K562 (cell line): ENCODE results near the gene WFDC6. TPM values are rescaled to one million over a fixed set of nuclear protein-coding genes. Genes with fewer than 3 reads are reported as not detected.
A peak's percentile ranks its signal among the peaks of the same experiment; 100 is the strongest.

Experiments used
- CAMTA2 ChIP-seq: fragments of 250-450 bp; sonication (Bioruptor Pico); conservative IDR thresholded peaks from 2 replicates; pipeline ENCODE4 v1.5.1; 2022
- DIDO1 ChIP-seq: fragments of 450-650 bp; IDR thresholded peaks from 2 replicates; pipeline ENCODE4 v1.6.1; 2016; ENCODE audit warnings: low read depth, missing biosample characterization, missing genetic modification characterization
- DNMT1 ChIP-seq: fragments of 450-650 bp; IDR thresholded peaks from 2 replicates; pipeline ENCODE4 v1.6.1; 2016; ENCODE audit warnings: antibody characterized with exemption, mild to moderate bottlenecking
- HIVEP1 ChIP-seq: fragments of 250-450 bp; sonication (Bioruptor Pico); IDR thresholded peaks from 2 replicates; pipeline ENCODE4 v1.4.0; 2020; ENCODE audit warnings: mild to moderate bottlenecking
- MLX ChIP-seq, 2 experiments: fragments of 450-650 bp in 1 of 2; sonication (generic) in 1 of 2; formaldehyde crosslinking; conservative IDR thresholded peaks; 2 replicates each; pipeline versions ENCODE4 v1.4.0 to v1.8.1; 2020 to 2022; ENCODE audit warnings: mild to moderate bottlenecking in 1 of 2, missing genetic modification reagents in 1 of 2
- NCOA1 ChIP-seq: fragments of 450-650 bp; IDR thresholded peaks from 2 replicates; pipeline ENCODE4 v1.6.1; 2016; ENCODE audit warnings: low read depth
- TEAD2 ChIP-seq: fragments of 450-650 bp; IDR thresholded peaks from 2 replicates; pipeline ENCODE4 v1.6.1; 2016; ENCODE audit warnings: missing genetic modification characterization, control low read depth, missing compliant biosample characterization
- ZNF197 ChIP-seq: fragments of 200-800 bp; sonication (Bioruptor generic); IDR thresholded peaks from 2 replicates; pipeline ENCODE4 v1.6.1; 2016; ENCODE audit warnings: low read depth, missing genetic modification characterization, missing compliant biosample characterization
- ZNF512 ChIP-seq: IDR thresholded peaks from 2 replicates; pipeline ENCODE4 v1.6.1; 2016; ENCODE audit warnings: missing genetic modification characterization, missing compliant biosample characterization
- ZNF561 ChIP-seq: fragments of 450-650 bp; formaldehyde crosslinking; conservative IDR thresholded peaks from 2 replicates; pipeline ENCODE4 v1.4.0; 2020; ENCODE audit warnings: mild to moderate bottlenecking, moderate library complexity
- ZNF695 ChIP-seq: fragments of 450-650 bp; formaldehyde crosslinking; IDR thresholded peaks from 2 replicates; pipeline ENCODE4 v1.4.0; 2020; ENCODE audit warnings: mild to moderate bottlenecking, moderate library complexity
- polyA plus RNA-seq, 8 experiments: library from polyadenylated mRNA; depleted of rRNA in 4 of 8; stranded (reverse) in 5 of 8; unstranded in 3 of 8; fragments of >200 nt; fragmentation: Nextera tagmentation in 2 of 8; fragmentation: Illumina TruSeq in 1 of 8; extraction: Ambion mirVana in 2 of 8; extraction: Trizol in 1 of 8; gene quantifications; 2 replicates each; pipeline versions ENCODE4 v1.2.1 to v1.2.3, GENCODE V29; 2011 to 2014; ENCODE audit warnings: inconsistent platforms in 1 of 8, missing spikeins in 1 of 8
- total RNA-seq, 7 experiments: library from RNA; depleted of rRNA in 6 of 7; stranded (reverse); fragments of >200 nt in 6 of 7; fragmentation: Illumina TruSeq in 2 of 7; extraction: Trizol in 2 of 7; gene quantifications; 2 replicates each; pipeline versions ENCODE4 v1.2.1 to v1.2.3, GENCODE V29; 2011 to 2021; ENCODE audit warnings: low replicate concordance in 1 of 7
- TF ChIP-seq, protein P1 (sequence below): sonication (generic); formaldehyde crosslinking; IDR thresholded peaks from 2 replicates; pipeline ENCODE4 v1.8.0; 2023; ENCODE audit warnings: mild to moderate bottlenecking, missing genetic modification reagents
- TF ChIP-seq, protein P2 (sequence below): fragments of 250-450 bp; sonication (Bioruptor Pico); IDR thresholded peaks from 2 replicates; pipeline ENCODE4 v1.4.0; 2020; ENCODE audit warnings: mild to moderate bottlenecking, moderate library complexity, borderline replicate concordance
- TF ChIP-seq, protein P3 (sequence below), 3 experiments: fragments of 200-800 bp in 1 of 3; fragments of 250-450 bp in 1 of 3; fragments of 450-650 bp in 1 of 3; sonication (Bioruptor Pico) in 1 of 3; sonication (Bioruptor generic) in 1 of 3; formaldehyde crosslinking in 1 of 3; IDR thresholded peaks; 2 replicates each; pipeline versions ENCODE4 v1.6.1 to v1.8.0; 2016 to 2022; ENCODE audit warnings: mild to moderate bottlenecking in 2 of 3, missing genetic modification characterization in 2 of 3, missing compliant biosample characterization in 1 of 3, moderate library complexity in 1 of 3

The WFDC6 gene
- total and polyA plus RNA-seq, 9 of the 15 experiments (the other 6 are each of a cell fraction or from before 2014, with no cell fraction given), result not detected

GRCh38 chr20:45508068-45508886 lies 31.0 kb downstream of the WFDC6 start (continued):
- TF ChIP-seq MLX (CRISPR knock-in tag; conservative IDR thresholded peaks at IDR 0.05) (no peak), CAMTA2 (no peak), DIDO1 (tag) (no peak), ZNF561 (CRISPR knock-in tag) (no peak), ZNF512 (0 out of 2 replicates have a peak, but pooled peaks have one; percentile 23), HIVEP1 (CRISPR knock-in tag) (no peak), NCOA1 (no peak), TEAD2 (tag) (no peak), ZNF197 (CRISPR knock-in tag) (peak; percentile 52; the same call in 1 of the 2 replicates), DNMT1 (no peak), ZNF695 (CRISPR knock-in tag) (no peak)
- TF ChIP-seq, protein P1, sequence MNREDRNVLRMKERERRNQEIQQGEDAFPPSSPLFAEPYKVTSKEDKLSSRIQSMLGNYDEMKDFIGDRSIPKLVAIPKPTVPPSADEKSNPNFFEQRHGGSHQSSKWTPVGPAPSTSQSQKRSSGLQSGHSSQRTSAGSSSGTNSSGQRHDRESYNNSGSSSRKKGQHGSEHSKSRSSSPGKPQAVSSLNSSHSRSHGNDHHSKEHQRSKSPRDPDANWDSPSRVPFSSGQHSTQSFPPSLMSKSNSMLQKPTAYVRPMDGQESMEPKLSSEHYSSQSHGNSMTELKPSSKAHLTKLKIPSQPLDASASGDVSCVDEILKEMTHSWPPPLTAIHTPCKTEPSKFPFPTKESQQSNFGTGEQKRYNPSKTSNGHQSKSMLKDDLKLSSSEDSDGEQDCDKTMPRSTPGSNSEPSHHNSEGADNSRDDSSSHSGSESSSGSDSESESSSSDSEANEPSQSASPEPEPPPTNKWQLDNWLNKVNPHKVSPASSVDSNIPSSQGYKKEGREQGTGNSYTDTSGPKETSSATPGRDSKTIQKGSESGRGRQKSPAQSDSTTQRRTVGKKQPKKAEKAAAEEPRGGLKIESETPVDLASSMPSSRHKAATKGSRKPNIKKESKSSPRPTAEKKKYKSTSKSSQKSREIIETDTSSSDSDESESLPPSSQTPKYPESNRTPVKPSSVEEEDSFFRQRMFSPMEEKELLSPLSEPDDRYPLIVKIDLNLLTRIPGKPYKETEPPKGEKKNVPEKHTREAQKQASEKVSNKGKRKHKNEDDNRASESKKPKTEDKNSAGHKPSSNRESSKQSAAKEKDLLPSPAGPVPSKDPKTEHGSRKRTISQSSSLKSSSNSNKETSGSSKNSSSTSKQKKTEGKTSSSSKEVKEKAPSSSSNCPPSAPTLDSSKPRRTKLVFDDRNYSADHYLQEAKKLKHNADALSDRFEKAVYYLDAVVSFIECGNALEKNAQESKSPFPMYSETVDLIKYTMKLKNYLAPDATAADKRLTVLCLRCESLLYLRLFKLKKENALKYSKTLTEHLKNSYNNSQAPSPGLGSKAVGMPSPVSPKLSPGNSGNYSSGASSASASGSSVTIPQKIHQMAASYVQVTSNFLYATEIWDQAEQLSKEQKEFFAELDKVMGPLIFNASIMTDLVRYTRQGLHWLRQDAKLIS (CRISPR knock-in tag), result no peak
- TF ChIP-seq, protein P2, sequence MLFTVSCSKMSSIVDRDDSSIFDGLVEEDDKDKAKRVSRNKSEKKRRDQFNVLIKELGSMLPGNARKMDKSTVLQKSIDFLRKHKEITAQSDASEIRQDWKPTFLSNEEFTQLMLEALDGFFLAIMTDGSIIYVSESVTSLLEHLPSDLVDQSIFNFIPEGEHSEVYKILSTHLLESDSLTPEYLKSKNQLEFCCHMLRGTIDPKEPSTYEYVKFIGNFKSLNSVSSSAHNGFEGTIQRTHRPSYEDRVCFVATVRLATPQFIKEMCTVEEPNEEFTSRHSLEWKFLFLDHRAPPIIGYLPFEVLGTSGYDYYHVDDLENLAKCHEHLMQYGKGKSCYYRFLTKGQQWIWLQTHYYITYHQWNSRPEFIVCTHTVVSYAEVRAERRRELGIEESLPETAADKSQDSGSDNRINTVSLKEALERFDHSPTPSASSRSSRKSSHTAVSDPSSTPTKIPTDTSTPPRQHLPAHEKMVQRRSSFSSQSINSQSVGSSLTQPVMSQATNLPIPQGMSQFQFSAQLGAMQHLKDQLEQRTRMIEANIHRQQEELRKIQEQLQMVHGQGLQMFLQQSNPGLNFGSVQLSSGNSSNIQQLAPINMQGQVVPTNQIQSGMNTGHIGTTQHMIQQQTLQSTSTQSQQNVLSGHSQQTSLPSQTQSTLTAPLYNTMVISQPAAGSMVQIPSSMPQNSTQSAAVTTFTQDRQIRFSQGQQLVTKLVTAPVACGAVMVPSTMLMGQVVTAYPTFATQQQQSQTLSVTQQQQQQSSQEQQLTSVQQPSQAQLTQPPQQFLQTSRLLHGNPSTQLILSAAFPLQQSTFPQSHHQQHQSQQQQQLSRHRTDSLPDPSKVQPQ (CRISPR knock-in tag), result no peak
- TF ChIP-seq, protein P3, sequence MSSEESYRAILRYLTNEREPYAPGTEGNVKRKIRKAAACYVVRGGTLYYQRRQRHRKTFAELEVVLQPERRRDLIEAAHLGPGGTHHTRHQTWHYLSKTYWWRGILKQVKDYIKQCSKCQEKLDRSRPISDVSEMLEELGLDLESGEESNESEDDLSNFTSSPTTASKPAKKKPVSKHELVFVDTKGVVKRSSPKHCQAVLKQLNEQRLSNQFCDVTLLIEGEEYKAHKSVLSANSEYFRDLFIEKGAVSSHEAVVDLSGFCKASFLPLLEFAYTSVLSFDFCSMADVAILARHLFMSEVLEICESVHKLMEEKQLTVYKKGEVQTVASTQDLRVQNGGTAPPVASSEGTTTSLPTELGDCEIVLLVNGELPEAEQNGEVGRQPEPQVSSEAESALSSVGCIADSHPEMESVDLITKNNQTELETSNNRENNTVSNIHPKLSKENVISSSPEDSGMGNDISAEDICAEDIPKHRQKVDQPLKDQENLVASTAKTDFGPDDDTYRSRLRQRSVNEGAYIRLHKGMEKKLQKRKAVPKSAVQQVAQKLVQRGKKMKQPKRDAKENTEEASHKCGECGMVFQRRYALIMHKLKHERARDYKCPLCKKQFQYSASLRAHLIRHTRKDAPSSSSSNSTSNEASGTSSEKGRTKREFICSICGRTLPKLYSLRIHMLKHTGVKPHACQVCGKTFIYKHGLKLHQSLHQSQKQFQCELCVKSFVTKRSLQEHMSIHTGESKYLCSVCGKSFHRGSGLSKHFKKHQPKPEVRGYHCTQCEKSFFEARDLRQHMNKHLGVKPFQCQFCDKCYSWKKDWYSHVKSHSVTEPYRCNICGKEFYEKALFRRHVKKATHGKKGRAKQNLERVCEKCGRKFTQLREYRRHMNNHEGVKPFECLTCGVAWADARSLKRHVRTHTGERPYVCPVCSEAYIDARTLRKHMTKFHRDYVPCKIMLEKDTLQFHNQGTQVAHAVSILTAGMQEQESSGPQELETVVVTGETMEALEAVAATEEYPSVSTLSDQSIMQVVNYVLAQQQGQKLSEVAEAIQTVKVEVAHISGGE (CRISPR knock-in tag; IDR thresholded peaks at IDR 0.05), result no peak
